Upper lobe of left lung (tissue), 6 donors: ENCODE results near the gene ATG10. TPM values are rescaled to one million over a fixed set of nuclear protein-coding genes. Genes with fewer than 3 reads are reported as not detected.
A peak's percentile ranks its signal among the peaks of the same experiment; 100 is the strongest.
"Not testable (repeated sequence)": the region's sequence is repeated elsewhere in the genome, so short reads cannot be mapped to it uniquely, and the experiment has no call there.

Source experiments
- ATAC-seq, 2 donors: fragments of 200-7000 bp; cut with Tn5 transposase; one replicate each; pipeline ENCODE4 v1.9.1; 2022; ENCODE audit warnings: mild to moderate bottlenecking in 2 of 2, moderate library complexity in 2 of 2; ENCODE audit not compliant: low FRiP score in 2 of 2
- DNase-seq, 2 donors: peaks; one replicate each; pipeline ENCODE4 v3.0.0-alpha.2; 2019 to 2020
- H3K27ac ChIP-seq, 4 donors: fragments of 200-600 bp; sonication (generic); one replicate each; pipeline ENCODE4 v1.5.1; 2016 to 2019
- H3K27me3 ChIP-seq, 4 donors: fragments of 200-600 bp; sonication (generic); one replicate each; pipeline ENCODE4 v1.5.1; 2017 to 2019
- H3K36me3 ChIP-seq, 4 donors: fragments of 200-600 bp; sonication (generic); one replicate each; pipeline ENCODE4 v1.5.1; 2016 to 2019
- H3K4me1 ChIP-seq, 4 donors: fragments of 200-600 bp; sonication (generic); one replicate each; pipeline ENCODE4 v1.5.1; 2018 to 2019
- H3K4me3 ChIP-seq, 4 donors: fragments of 200-600 bp; sonication (generic); one replicate each; pipeline ENCODE4 v1.5.1; 2017 to 2019; ENCODE audit warnings: mild to moderate bottlenecking in 2 of 4, moderate library complexity in 1 of 4
- H3K9me3 ChIP-seq, 4 donors: fragments of 200-600 bp; sonication (generic); one replicate each; pipeline ENCODE4 v1.5.1; 2018 to 2019
- EP300 ChIP-seq, 4 donors: sonication (generic); formaldehyde crosslinking; IDR thresholded peaks; one replicate each; pipeline ENCODE4 v1.5.1; 2017; ENCODE audit warnings: antibody characterized with exemption in 4 of 4, control low read depth in 2 of 4
- POLR2A ChIP-seq, 4 donors: fragments of 450-650 bp; IDR thresholded peaks; one replicate each; pipeline ENCODE4 v1.5.1; 2016 to 2017; ENCODE audit warnings: antibody characterized with exemption in 4 of 4, mild to moderate bottlenecking in 2 of 4
- POLR2AphosphoS5 ChIP-seq, 2 donors: sonication (generic); formaldehyde crosslinking; IDR thresholded peaks; one replicate each; pipeline ENCODE4 v1.5.1; 2017; ENCODE audit warnings: antibody characterized with exemption in 2 of 2
- WGBS, 2 donors: methylation state at CpG; one replicate each; pipeline ENCODE4 v1.1.5; 2017 to 2018; 5-methylcytosine and 5-hydroxymethylcytosine counted together
- total RNA-seq, 6 donors: library from RNA; depleted of rRNA in 4 of 6; stranded (reverse); fragments of >200 nt in 4 of 6; gene quantifications; one replicate each; pipeline versions ENCODE4 v1.1.0 to v1.2.1, GENCODE V29; 2016 to 2021
- TF ChIP-seq, protein P1 (sequence below), 6 experiments: fragments of 450-650 bp in 4 of 6; fragments of 200-600 bp in 2 of 6; sonication (generic) in 2 of 6; IDR thresholded peaks; one replicate each; pipeline ENCODE4 v1.5.1; 2016 to 2019; ENCODE audit warnings: antibody characterized with exemption in 6 of 6
- donor health status: DM: no; HTN: no; CAD: no; lungs with moderate emphysema.
- donor health status: DM: no; HTN: yes; CAD: no; lungs with severe emphysema.

ATG10 gene
- total RNA-seq, 6 donors from 2014 or later = 1.00 to 9.4 (median 7.0) TPM

DNA sequence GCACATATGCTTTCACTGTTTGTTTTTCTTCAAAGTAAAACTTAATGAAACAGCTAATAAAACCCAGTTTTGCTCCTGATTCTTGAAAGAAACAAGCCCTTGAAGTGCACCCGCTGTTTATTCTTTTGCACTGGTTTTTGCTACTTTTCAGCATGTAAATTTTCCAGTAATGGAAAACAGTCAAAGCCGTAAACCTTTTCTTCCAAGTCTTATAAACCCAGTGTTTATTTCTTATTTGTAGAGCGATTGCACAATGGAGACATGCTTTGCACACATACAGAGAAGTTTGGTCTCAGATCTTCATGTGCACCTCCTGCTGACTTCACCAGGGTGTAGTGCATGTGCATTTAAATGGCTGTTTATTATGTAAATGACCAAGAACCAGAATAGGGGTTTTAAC is 51.8 kb downstream of the ATG10 start:
- Histone ChIP-seq H3K36me3 (no peaks in the 10 kb centered on the region), H3K4me3 (no peak overlapping the region), H3K27ac (no peak overlapping the region), H3K9me3 (no peaks in the 10 kb centered on the region), H3K4me1 (no peaks in the 10 kb centered on the region), H3K27me3 (no peaks in the 10 kb centered on the region)
- TF ChIP-seq, protein P1, sequence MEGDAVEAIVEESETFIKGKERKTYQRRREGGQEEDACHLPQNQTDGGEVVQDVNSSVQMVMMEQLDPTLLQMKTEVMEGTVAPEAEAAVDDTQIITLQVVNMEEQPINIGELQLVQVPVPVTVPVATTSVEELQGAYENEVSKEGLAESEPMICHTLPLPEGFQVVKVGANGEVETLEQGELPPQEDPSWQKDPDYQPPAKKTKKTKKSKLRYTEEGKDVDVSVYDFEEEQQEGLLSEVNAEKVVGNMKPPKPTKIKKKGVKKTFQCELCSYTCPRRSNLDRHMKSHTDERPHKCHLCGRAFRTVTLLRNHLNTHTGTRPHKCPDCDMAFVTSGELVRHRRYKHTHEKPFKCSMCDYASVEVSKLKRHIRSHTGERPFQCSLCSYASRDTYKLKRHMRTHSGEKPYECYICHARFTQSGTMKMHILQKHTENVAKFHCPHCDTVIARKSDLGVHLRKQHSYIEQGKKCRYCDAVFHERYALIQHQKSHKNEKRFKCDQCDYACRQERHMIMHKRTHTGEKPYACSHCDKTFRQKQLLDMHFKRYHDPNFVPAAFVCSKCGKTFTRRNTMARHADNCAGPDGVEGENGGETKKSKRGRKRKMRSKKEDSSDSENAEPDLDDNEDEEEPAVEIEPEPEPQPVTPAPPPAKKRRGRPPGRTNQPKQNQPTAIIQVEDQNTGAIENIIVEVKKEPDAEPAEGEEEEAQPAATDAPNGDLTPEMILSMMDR (IDR thresholded peaks at IDR 0.05) = no peak
- TF ChIP-seq POLR2AphosphoS5 (IDR thresholded peaks at IDR 0.05) = no peak
- TF ChIP-seq EP300 (IDR thresholded peaks at IDR 0.05) = no peak
- no peak for TF ChIP-seq POLR2A (IDR thresholded peaks at IDR 0.05)
- DNase-seq (no peak), ATAC-seq (no peak)
- 73 to 78% methylated on average over 3 of the region's 3 CpGs for WGBS, 2 donors

DNA sequence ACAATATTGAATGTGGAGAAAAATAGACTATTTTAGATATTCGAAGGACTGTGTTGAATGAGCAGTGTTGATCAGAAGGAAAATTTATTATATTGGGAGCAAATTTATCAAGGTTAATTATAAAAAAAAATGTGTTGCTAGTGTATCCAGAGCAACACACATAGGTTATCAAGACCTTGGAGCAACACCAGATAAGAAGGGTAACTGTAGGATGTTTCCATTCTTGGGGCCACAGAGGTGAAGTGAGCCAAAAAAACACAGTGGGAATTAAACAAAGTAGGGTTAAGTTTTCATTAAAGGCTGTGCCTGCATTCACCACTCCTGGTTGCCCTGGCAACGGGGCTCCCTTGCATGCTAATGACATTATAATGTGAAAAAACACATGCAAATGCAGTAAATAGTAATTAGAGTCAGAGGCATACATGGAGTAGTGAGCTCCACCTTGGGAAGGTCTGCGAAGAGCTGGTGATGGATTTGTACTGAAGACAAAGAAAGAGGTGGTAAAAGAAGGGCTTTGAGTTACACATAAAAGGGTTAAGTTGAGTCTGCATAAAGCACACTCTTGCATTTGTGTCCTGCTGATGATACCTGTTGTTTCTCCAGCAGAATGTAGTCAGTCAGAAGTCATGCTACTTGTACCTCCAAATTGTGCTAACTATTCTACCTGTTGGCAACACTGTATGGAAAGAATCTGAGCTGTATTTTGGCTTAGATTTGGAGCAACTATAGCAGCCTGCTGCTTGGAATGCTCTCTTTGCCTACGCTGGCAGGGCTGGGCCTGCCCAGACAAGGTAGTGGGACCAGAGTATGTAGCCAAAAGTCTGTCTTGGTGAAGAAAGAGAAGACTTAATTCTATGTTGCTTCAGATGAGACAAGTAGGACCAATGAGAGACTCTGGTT is 59.6 kb downstream of the ATG10 start:
- Histone ChIP-seq H3K27me3 (no peaks in the 10 kb centered on the region), H3K4me3 (no peak overlapping the region), H3K36me3 (no peaks in the 10 kb centered on the region), H3K9me3 (no peaks in the 10 kb centered on the region), H3K4me1 (no peaks in the 10 kb centered on the region), H3K27ac (no peak overlapping the region)
- ATAC-seq (no peak), DNase-seq (no peak)
- WGBS, 2 donors = 80 to 88% methylated on average over 4 of the region's 4 CpGs
- TF ChIP-seq, protein P1 (IDR thresholded peaks at IDR 0.05) = no peak
- TF ChIP-seq POLR2AphosphoS5 (IDR thresholded peaks at IDR 0.05) = no peak
- TF ChIP-seq POLR2A (IDR thresholded peaks at IDR 0.05) = no peak
- no peak for TF ChIP-seq EP300 (IDR thresholded peaks at IDR 0.05)

DNA sequence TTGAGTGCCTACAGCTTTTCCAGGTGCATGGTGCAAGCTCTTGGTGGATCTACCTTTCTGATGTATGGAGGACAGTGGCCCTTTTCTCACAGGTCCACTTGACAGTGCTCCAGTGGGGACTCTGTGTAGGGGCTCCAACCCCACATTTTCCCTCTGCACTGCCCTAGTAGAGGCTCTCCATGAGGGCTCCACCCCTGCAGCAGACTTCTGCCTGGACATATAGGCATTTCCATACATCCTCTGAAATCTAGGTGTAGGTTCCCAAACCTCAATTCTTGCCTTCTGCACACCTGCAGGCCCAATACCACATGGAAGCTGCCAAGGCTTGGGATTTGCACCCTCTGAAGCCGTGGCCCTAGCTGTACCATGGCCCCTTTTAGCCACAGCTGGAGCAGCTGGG is 71.1 kb downstream of the ATG10 start:
- not testable (repeated sequence) for H3K27ac ChIP-seq, H3K9me3 ChIP-seq, ATAC-seq, H3K27me3 ChIP-seq, H3K4me1 ChIP-seq, H3K36me3 ChIP-seq, H3K4me3 ChIP-seq, DNase-seq
- WGBS, 2 donors = 100% methylated on average over 1 of the region's 1 CpG

DNA sequence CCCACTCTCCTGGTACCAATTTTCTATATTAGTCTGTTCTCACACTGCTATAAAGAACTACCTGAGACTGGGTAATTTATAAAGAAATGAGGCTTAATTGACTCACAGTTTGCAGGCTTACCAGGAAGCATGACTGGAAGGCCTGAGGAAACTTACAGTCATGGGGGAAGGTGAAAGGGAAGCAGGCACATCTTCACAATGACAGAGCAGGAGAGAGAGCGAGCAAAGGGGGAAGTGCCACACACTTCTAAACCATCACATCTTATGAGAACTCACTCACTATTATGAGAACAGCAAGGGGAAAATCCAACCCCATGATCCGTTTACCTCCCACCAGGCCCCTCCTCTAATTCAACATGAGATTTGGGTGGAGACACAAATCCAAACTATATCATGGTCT is 72.2 kb downstream of the ATG10 start:
- Histone ChIP-seq H3K9me3 (no peaks in the 10 kb centered on the region), H3K4me3 (no peak overlapping the region), H3K4me1 (no peaks in the 10 kb centered on the region), H3K27ac (no peak overlapping the region), H3K36me3 (no peaks in the 10 kb centered on the region), H3K27me3 (no peaks in the 10 kb centered on the region)
- TF ChIP-seq POLR2AphosphoS5 (IDR thresholded peaks at IDR 0.05) = no peak
- TF ChIP-seq, protein P1 (IDR thresholded peaks at IDR 0.05) = no peak
- TF ChIP-seq EP300 (IDR thresholded peaks at IDR 0.05) = no peak
- TF ChIP-seq POLR2A (IDR thresholded peaks at IDR 0.05) = no peak
- peak in 1 of 2 donors; percentile 58 for ATAC-seq
- 67 to 77% methylated on average over 2 of the region's 2 CpGs for WGBS, 2 donors
- no peak for DNase-seq

DNA sequence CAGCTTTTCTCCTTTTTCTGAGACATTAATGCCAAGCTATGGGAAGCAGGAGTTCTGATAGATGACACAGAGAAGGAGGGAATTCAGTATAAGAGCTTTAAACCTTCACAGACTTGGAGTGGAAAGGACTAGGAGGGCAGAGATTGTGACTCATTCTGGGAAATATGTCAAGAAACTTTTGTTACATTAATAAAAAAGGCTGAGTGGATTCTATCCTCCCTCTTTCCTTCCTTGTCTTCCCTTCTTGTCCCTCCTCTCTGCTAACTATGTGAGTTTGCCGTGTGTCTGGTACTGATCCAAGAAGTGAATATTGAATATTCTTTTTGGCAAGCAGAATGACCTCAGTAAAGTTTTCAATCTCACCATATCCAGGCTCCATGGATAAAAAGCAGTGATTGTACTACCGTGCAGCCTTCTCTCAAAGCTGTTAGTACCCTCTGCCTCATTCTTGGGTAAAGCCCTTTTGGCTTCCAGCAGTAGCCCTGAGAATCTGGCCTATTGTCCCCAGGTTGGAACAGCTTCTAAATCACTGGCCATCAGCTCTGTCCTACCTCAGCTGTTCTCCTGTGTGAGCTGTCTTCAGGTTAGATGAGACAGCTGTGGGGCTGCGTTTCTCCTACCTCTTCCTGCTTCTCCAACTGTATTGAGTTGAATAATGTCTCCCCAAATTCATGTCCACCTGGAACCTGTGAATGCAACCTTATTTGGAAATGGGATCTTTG is 73.9 kb downstream of the ATG10 start:
- H3K27ac ChIP-seq = no peak overlapping the region
- no peaks in the 10 kb centered on the region for H3K9me3 ChIP-seq
- ATAC-seq = peak in 1 of 2 donors; percentile 69
- 79% methylated on average over 3 of the region's 3 CpGs for WGBS, 2 donors
- TF ChIP-seq EP300 (IDR thresholded peaks at IDR 0.05) (no peak), POLR2AphosphoS5 (IDR thresholded peaks at IDR 0.05) (no peak), POLR2A (IDR thresholded peaks at IDR 0.05) (no peak)
- TF ChIP-seq, protein P1 (IDR thresholded peaks at IDR 0.05) = no peak
- no peaks in the 10 kb centered on the region for H3K4me1 ChIP-seq
- H3K4me3 ChIP-seq = no peak overlapping the region
- H3K27me3 ChIP-seq = no peaks in the 10 kb centered on the region
- DNase-seq = no peak
- no peaks in the 10 kb centered on the region for H3K36me3 ChIP-seq
